Measurements from ENCODE around the gene MFN1.

MFN1 gene

DNA sequence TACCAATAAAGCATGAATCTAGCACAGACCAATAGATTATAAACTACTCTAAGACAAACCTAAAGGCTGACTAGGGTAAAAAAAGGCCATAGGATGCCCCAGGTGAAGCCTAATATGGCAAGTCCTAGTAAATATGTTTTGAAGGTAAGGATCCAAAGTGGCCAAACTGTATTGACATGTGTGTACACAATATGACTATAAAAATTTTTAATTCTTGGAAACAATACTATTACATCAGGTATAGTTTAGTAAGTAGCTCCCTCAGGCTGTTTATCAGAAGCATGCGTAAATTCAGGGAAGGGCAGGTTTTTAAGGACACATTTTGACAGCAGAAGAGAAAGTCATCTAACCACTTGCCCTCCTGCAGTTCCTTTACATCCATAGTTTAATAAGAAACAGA is 84.9 kb downstream of the MFN1 start:
- DNase-seq: no peak

DNA sequence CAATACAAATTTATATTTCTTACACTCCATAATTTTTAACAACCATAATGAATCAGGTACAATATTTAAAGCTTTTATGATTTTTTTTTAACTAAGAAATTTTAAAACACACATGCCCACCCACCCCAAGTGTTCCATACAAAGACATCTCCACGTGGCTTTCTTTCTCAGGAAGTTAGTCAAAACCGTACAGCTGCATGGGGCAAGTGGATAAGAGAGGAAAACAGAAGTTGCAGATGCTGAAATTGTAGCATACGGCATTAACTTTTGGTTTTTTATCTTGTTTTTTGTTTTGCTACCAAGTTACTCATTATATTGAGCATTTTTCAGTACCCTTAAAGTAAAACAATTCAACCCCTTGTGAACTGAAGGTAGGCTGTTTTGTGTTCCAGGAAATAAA is 89.0 kb downstream of the MFN1 start:
- no peak for DNase-seq

DNA sequence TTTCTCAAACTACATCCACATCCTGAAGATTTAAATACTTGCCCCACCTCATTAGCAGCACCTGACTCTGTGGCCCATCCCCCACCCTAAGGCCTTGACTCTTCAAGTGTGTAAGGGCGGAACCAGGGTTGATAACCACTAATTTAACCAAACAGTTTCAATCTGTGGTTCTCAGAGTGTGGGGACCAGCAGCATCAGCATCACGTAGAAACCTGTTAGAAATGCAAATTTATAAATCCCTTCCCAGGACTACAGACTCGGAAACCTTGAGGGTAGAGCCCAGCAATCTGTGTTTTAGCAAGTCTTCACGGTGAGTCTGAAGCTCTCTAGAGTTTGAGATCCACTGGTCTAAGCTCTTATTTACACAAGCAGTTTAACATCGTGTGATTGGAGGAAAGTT is 91.3 kb downstream of the MFN1 start:
- DNase-seq: no peak
